Neural progenitor cell (in vitro differentiated cells): ENCODE data around the gene ARID5B. TPM values are rescaled to one million over a fixed set of nuclear protein-coding genes. Genes with fewer than 3 reads are reported as not detected.
A peak's percentile ranks its signal among the peaks of the same experiment; 100 is the strongest.

Experiments used
- DNase-seq: peaks from one replicate; pipeline ENCODE4 v3.0.0-alpha.2; 2016; ENCODE audit warnings: low spot score
- H2AFZ ChIP-seq: fragments of 200-600 bp; sonication (generic); replicated peaks from 2 replicates; pipeline ENCODE4 v1.6.1; 2016; ENCODE audit warnings: antibody characterized with exemption
- H3F3A ChIP-seq: fragments of 200-600 bp; sonication (generic); 2 replicates; pipeline ENCODE4 v1.6.1; 2016; ENCODE audit warnings: antibody characterized with exemption, low read depth
- H3K27ac ChIP-seq: fragments of 200-600 bp; sonication (generic); 2 replicates; pipeline ENCODE4 v1.5.1; 2016; ENCODE audit warnings: mild to moderate bottlenecking
- H3K27me3 ChIP-seq: fragments of 200-600 bp; sonication (generic); 2 replicates; pipeline ENCODE4 v1.6.1; 2016; ENCODE audit warnings: mild to moderate bottlenecking, moderate library complexity
- H3K36me3 ChIP-seq: fragments of 200-600 bp; sonication (generic); 2 replicates; pipeline ENCODE4 v1.5.1; 2016
- H3K4me1 ChIP-seq: fragments of 200-600 bp; sonication (generic); 2 replicates; pipeline ENCODE4 v1.6.1; 2016; ENCODE audit warnings: mixed run types
- H3K4me2 ChIP-seq: fragments of 200-600 bp; sonication (generic); 2 replicates; pipeline ENCODE4 v1.6.1; 2016
- H3K4me3 ChIP-seq: fragments of 200-600 bp; sonication (generic); 2 replicates; pipeline ENCODE4 v1.5.1; 2016
- H3K79me2 ChIP-seq: fragments of 200-600 bp; sonication (generic); 2 replicates; pipeline ENCODE4 v1.6.1; 2016; ENCODE audit warnings: low read depth
- H3K9ac ChIP-seq: fragments of 200-600 bp; sonication (generic); 2 replicates; pipeline ENCODE4 v1.6.1; 2016
- H3K9me3 ChIP-seq: fragments of 200-600 bp; sonication (generic); 2 replicates; pipeline ENCODE4 v1.5.1; 2016; ENCODE audit warnings: low read depth
- H4K20me1 ChIP-seq: fragments of 200-600 bp; sonication (generic); 2 replicates; pipeline ENCODE4 v1.6.1; 2016; ENCODE audit warnings: low read depth
- H3K27ac Mint-ChIP-seq: 3 replicates; pipeline ENCODE4 v1.8.0; 2021; ENCODE audit warnings: mixed read lengths
- H3K27me3 Mint-ChIP-seq: 2 replicates; pipeline ENCODE4 v1.8.0; 2022; ENCODE audit warnings: low read depth, mild to moderate bottlenecking, inconsistent platforms, moderate library complexity, mixed read lengths; ENCODE audit not compliant: insufficient read depth
- H3K36me3 Mint-ChIP-seq: 3 replicates; pipeline ENCODE4 v1.8.0; 2021; ENCODE audit warnings: mixed read lengths
- H3K4me1 Mint-ChIP-seq: 3 replicates; pipeline ENCODE4 v1.8.0; 2021; ENCODE audit warnings: mixed read lengths
- H3K4me3 Mint-ChIP-seq: 3 replicates; pipeline ENCODE4 v1.8.0; 2021; ENCODE audit warnings: mild to moderate bottlenecking, moderate library complexity, mixed read lengths
- H3K9me3 Mint-ChIP-seq: 3 replicates; pipeline ENCODE4 v1.8.0; 2020; ENCODE audit warnings: mixed read lengths
- CTCF ChIP-seq: fragments of 200-600 bp; sonication (generic); IDR thresholded peaks from 2 replicates; pipeline ENCODE4 v1.5.1; 2017; ENCODE audit warnings: antibody characterized with exemption, mild to moderate bottlenecking
- EZH2 ChIP-seq: fragments of 200-600 bp; sonication (generic); IDR thresholded peaks from 2 replicates; pipeline ENCODE4 v1.6.1; 2017; ENCODE audit warnings: antibody characterized with exemption, mild to moderate bottlenecking, moderate library complexity
- EZH2phosphoT487 ChIP-seq: fragments of 200-600 bp; sonication (generic); IDR thresholded peaks from 2 replicates; pipeline ENCODE4 v1.6.1; 2017; ENCODE audit warnings: antibody characterized with exemption
- total RNA-seq: library from RNA; depleted of rRNA; stranded (reverse); fragments of >200 nt; gene quantifications from 2 replicates; pipeline ENCODE4 v1.2.3, GENCODE V29; 2015; ENCODE audit warnings: low replicate concordance

ARID5B gene
- total RNA-seq, 1 donor from 2014 or later = 1.5 TPM

GRCh38 chr10:61986788-61987492 is 85.4 kb downstream of the ARID5B start:
- Histone ChIP-seq H2AFZ (peak overlapping the region; percentile 79), H3K9me3 (no peaks in the 10 kb centered on the region), H3F3A (no peaks in the 10 kb centered on the region), H3K4me2 (peak overlapping the region; percentile 31), H3K4me1 (peaks cover 9% of the 10 kb centered on the region), H4K20me1 (no peaks in the 10 kb centered on the region), H3K79me2 (no peaks in the 10 kb centered on the region), H3K4me3 (no peak overlapping the region), H3K36me3 (no peaks in the 10 kb centered on the region), H3K27ac (no peak overlapping the region), H3K27me3 (no peaks in the 10 kb centered on the region), H3K9ac (no peak overlapping the region)
- Mint-ChIP-seq H3K27me3 (peaks cover 4% of the 10 kb centered on the region), H3K27ac (no peak overlapping the region), H3K36me3 (peaks cover 4% of the 10 kb centered on the region), H3K9me3 (peaks cover 5% of the 10 kb centered on the region), H3K4me3 (no peak overlapping the region), H3K4me1 (peaks cover 11% of the 10 kb centered on the region)
- DNase-seq = no peak
- TF ChIP-seq CTCF (no peak), EZH2phosphoT487 (no peak), EZH2 (no peak)

- Histone ChIP-seq H3F3A (no peaks in the 10 kb centered on the region), H3K79me2 (no peaks in the 10 kb centered on the region), H3K4me2 (no peak overlapping the region), H3K27me3 (no peaks in the 10 kb centered on the region), H4K20me1 (no peaks in the 10 kb centered on the region), H3K4me3 (no peak overlapping the region), H3K4me1 (peaks cover 9% of the 10 kb centered on the region), H3K9ac (no peak overlapping the region), H2AFZ (no peak overlapping the region), H3K9me3 (no peaks in the 10 kb centered on the region), H3K27ac (no peak overlapping the region), H3K36me3 (no peaks in the 10 kb centered on the region)
- peaks cover 4% of the 10 kb centered on the region for H3K27me3 Mint-ChIP-seq
- H3K36me3 Mint-ChIP-seq = peaks cover 4% of the 10 kb centered on the region
- peaks cover 15% of the 10 kb centered on the region for H3K4me1 Mint-ChIP-seq
- H3K27ac Mint-ChIP-seq = no peak overlapping the region
- DNase-seq = no peak
- TF ChIP-seq CTCF (no peak), EZH2phosphoT487 (no peak), EZH2 (no peak)
- H3K4me3 Mint-ChIP-seq = no peak overlapping the region
- peaks cover 5% of the 10 kb centered on the region for H3K9me3 Mint-ChIP-seq
Measured at GRCh38 chr10:61987537-61987936, 86.0 kb downstream of the ARID5B start.

GRCh38 chr10:61987951-61988379 is 86.5 kb downstream of the ARID5B start:
- no peak for TF ChIP-seq CTCF
- no peak for TF ChIP-seq EZH2
- no peak for TF ChIP-seq EZH2phosphoT487
- H3K4me3 Mint-ChIP-seq = no peak overlapping the region
- H3K27me3 Mint-ChIP-seq = peaks cover 4% of the 10 kb centered on the region
- peaks cover 16% of the 10 kb centered on the region for H3K4me1 Mint-ChIP-seq
- H3K9ac ChIP-seq = no peak overlapping the region
- H3K4me2 ChIP-seq = no peak overlapping the region
- no peaks in the 10 kb centered on the region for H4K20me1 ChIP-seq
- no peaks in the 10 kb centered on the region for H3F3A ChIP-seq
- H3K4me1 ChIP-seq = peaks cover 9% of the 10 kb centered on the region
- peaks cover 5% of the 10 kb centered on the region for H3K9me3 Mint-ChIP-seq
- H3K4me3 ChIP-seq = no peak overlapping the region
- no peaks in the 10 kb centered on the region for H3K9me3 ChIP-seq
- H3K27me3 ChIP-seq = no peaks in the 10 kb centered on the region
- no peak overlapping the region for H3K27ac ChIP-seq
- H3K36me3 ChIP-seq = no peaks in the 10 kb centered on the region
- no peaks in the 10 kb centered on the region for H3K79me2 ChIP-seq
- H3K36me3 Mint-ChIP-seq = peaks cover 4% of the 10 kb centered on the region
- no peak overlapping the region for H3K27ac Mint-ChIP-seq
- no peak for DNase-seq
- H2AFZ ChIP-seq = no peak overlapping the region
